HepG2 (cell line): ENCODE measurements around the gene ALCAM.

ENCODE experiments used
- CTCF ChIP-seq: sonication (generic); formaldehyde crosslinking; IDR thresholded peaks from 2 replicates; pipeline ENCODE4 v1.5.0; 2020; ENCODE audit warnings: mild to moderate bottlenecking, missing genetic modification reagents, moderate library complexity
- GATAD2A ChIP-seq: IDR thresholded peaks from 2 replicates; pipeline ENCODE4 v1.6.1; 2016
- KDM5A ChIP-seq: fragments of 200-600 bp; sonication (generic); IDR thresholded peaks from 2 replicates; pipeline ENCODE4 v1.7.0; 2018; ENCODE audit warnings: antibody characterized with exemption, mild to moderate bottlenecking, low read length, borderline replicate concordance
- NONO ChIP-seq, 2 experiments: fragments of 450-650 bp in 1 of 2; sonication (generic) in 1 of 2; formaldehyde crosslinking in 1 of 2; IDR thresholded peaks in 1 of 2; conservative IDR thresholded peaks in 1 of 2; 2 replicates each; pipeline versions ENCODE4 v1.6.1 to v1.8.0; 2017 to 2022; ENCODE audit warnings: mild to moderate bottlenecking in 1 of 2, missing genetic modification reagents in 1 of 2, moderate library complexity in 1 of 2
- POLR2A ChIP-seq, 2 experiments: IDR thresholded peaks; 2 replicates each; pipeline ENCODE4 v1.6.1; 2011; ENCODE audit warnings: low read depth in 2 of 2, low read length in 2 of 2, mild to moderate bottlenecking in 1 of 2, moderate library complexity in 1 of 2; ENCODE audit not compliant: insufficient read depth in 1 of 2
- TAF1 ChIP-seq: sonication (generic); formaldehyde crosslinking; IDR thresholded peaks from 2 replicates; pipeline ENCODE4 v1.4.0; 2020; ENCODE audit warnings: missing genetic modification reagents
- TCF7 ChIP-seq: sonication (generic); IDR thresholded peaks from 2 replicates; pipeline ENCODE4 v1.6.1; 2016; ENCODE audit warnings: antibody characterized with exemption, low read depth
- TRAFD1 ChIP-seq: sonication (generic); formaldehyde crosslinking; IDR thresholded peaks from 2 replicates; pipeline ENCODE4 v1.5.1; 2020; ENCODE audit warnings: missing genetic modification reagents, mild to moderate bottlenecking, borderline replicate concordance
- ZBTB33 ChIP-seq: sonication (generic); formaldehyde crosslinking; IDR thresholded peaks from 2 replicates; pipeline ENCODE4 v1.4.0; 2020; ENCODE audit warnings: missing genetic modification reagents
- ZBTB34 ChIP-seq: sonication (generic); formaldehyde crosslinking; IDR thresholded peaks from 2 replicates; pipeline ENCODE4 v1.8.0; 2022; ENCODE audit warnings: mild to moderate bottlenecking, missing genetic modification reagents
- ZNF275 ChIP-seq: sonication (generic); formaldehyde crosslinking; IDR thresholded peaks from 2 replicates; pipeline ENCODE4 v1.8.0; 2022; ENCODE audit warnings: missing genetic modification reagents, mild to moderate bottlenecking, inconsistent platforms, borderline replicate concordance

GRCh38 chr3:105398437-105398836, 31.7 kb downstream of the ALCAM start:
- TF ChIP-seq POLR2A (IDR thresholded peaks at IDR 0.05; ENCODE audit: insufficient read depth in 1 of 2, low read depth in 2 of 2, low read length in 2 of 2) (no peak), CTCF (CRISPR knock-in tag) (no peak), NONO (IDR thresholded peaks at IDR 0.05) (no peak), NONO (CRISPR knock-in tag; conservative IDR thresholded peaks at IDR 0.05) (no peak), ZBTB34 (CRISPR knock-in tag) (no peak), GATAD2A (CRISPR knock-in tag) (no peak), TRAFD1 (no peak), ZBTB33 (no peak), ZNF275 (CRISPR knock-in tag) (no peak), KDM5A (no peak), TAF1 (CRISPR knock-in tag) (no peak), TCF7 (no peak)
